ENCODE results near the gene RPL7A.
A peak's percentile ranks its signal among the peaks of the same experiment; 100 is the strongest.
"Not testable (repeated sequence)": the region's sequence is repeated elsewhere in the genome, so short reads cannot be mapped to it uniquely, and the experiment has no call there.

The RPL7A gene
- long read RNA-seq, transcript RPL7A-202 (8 exons, 891 nt), result major isoform, 1,581 of 2,145 reads
- long read RNA-seq, partial matches to known transcripts, result 539 of 2,145 reads
- long read RNA-seq, other reads (novel, unspliced or antisense), result 18 of 2,145 reads

GRCh38 chr9:133347985-133348717, at the start of gene RPL7A, which contains the start of gene MED22:
TSS of gene RPL7A (plus strand) at chr9:133348218. CDS start at chr9:133348244, 26 bp downstream.
TSS of gene MED22 (minus strand) at chr9:133348131. CDS start at chr9:133346662, 1,469 bp downstream.
- Histone ChIP-seq H3K27ac (replicated peaks) (peak within 1 kb of the TSS; percentile 96), H3K4me3 (replicated peaks; ENCODE audit: insufficient read depth, low read length) (peak within 1 kb of the TSS; percentile 81), H3K27me3 (ENCODE audit: insufficient read depth, poor library complexity, severe bottlenecking) (no peaks in the 10 kb centered on the region)
- TF ChIP-seq GABPA (IDR thresholded peaks at IDR 0.05; ENCODE audit: low read depth) (no peak), POLR2AphosphoS5 (IDR thresholded peaks at IDR 0.05; ENCODE audit: low read depth) (peak; percentile 99), REST (IDR thresholded peaks at IDR 0.05; ENCODE audit: insufficient replicate concordance, low read depth) (peak; percentile 86), CTCF (IDR thresholded peaks at IDR 0.05; ENCODE audit: insufficient read depth, low read length) (no peak), SPI1 (IDR thresholded peaks at IDR 0.05; ENCODE audit: borderline replicate concordance, low read depth) (no peak; the same call in 1 of the 2 replicates)
- DNase-seq (ENCODE audit: low read depth in 1 of 2, low spot score in 1 of 2), result peak; percentile 92 to 95

GRCh38 chr9:133299996-133300395, 48.0 kb upstream of the RPL7A start:
- DNase-seq (ENCODE audit: low read depth in 1 of 2, low spot score in 1 of 2); H3K4me3 ChIP-seq (replicated peaks; ENCODE audit: insufficient read depth, low read length); H3K27me3 ChIP-seq (ENCODE audit: insufficient read depth, poor library complexity, severe bottlenecking); H3K27ac ChIP-seq (replicated peaks): not testable (repeated sequence)

- DNase-seq (ENCODE audit: low read depth in 1 of 2, low spot score in 1 of 2), result no peak
- Histone ChIP-seq H3K27ac (replicated peaks) (no peak overlapping the region), H3K27me3 (ENCODE audit: insufficient read depth, poor library complexity, severe bottlenecking) (no peaks in the 10 kb centered on the region), H3K4me3 (replicated peaks; ENCODE audit: insufficient read depth, low read length) (no peak overlapping the region)
- no peak for TF ChIP-seq REST (IDR thresholded peaks at IDR 0.05; ENCODE audit: insufficient replicate concordance, low read depth)
- no peak for TF ChIP-seq GABPA (IDR thresholded peaks at IDR 0.05; ENCODE audit: low read depth)
- no peak for TF ChIP-seq SPI1 (IDR thresholded peaks at IDR 0.05; ENCODE audit: borderline replicate concordance, low read depth)
- no peak for TF ChIP-seq CTCF (IDR thresholded peaks at IDR 0.05; ENCODE audit: insufficient read depth, low read length)
- TF ChIP-seq POLR2AphosphoS5 (IDR thresholded peaks at IDR 0.05; ENCODE audit: low read depth), result no peak
Observed at GRCh38 chr9:133301253-133302230, 46.5 kb upstream of the RPL7A start.
